AG10803 (cell line): ENCODE measurements around the gene TSPAN2.

Experiments
- DNase-seq: peaks from one replicate; pipeline ENCODE4 v3.0.0; 2010; ENCODE audit warnings: low read depth
- H3K4me3 ChIP-seq: 2 replicates; pipeline ENCODE4 v1.5.1; 2011; ENCODE audit warnings: mild to moderate bottlenecking, low read length, control low read depth
- TF ChIP-seq, protein P1 (sequence below): conservative IDR thresholded peaks from 2 replicates; pipeline ENCODE4 v1.5.1; 2011; ENCODE audit warnings: mild to moderate bottlenecking, low read length, control low read depth, inconsistent platforms

The TSPAN2 gene

DNA sequence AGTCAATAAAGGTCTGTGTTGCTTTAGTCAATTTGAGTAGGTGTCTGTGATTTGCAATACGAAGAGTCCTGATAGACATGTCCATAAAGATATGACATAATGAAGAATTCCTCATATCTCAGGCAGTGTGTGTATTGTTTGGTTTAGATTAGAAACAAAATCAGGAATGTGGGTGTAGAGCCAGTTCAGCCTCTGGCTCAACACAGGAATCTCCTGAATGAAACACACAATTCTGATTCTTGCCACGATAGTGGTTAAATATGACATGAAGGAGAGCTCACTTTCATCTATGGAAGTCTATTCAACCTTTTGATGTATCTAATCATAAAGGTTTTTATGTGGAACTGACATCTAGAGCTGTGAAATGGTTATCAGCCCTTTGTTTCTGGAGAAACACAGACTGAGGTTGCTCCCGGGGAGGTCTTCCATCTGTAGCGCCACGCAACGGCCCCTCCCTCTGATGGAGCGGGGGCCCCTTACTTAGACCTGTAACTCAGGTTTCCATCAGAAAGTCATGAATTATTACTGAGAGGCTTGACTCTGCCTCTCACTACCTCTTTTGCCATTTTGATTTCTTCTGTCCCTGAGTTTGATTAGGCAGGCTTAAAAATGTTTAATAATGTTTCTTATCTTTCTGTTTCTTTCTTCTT is 19.5 kb downstream of the TSPAN2 start:
- TF ChIP-seq, protein P1, sequence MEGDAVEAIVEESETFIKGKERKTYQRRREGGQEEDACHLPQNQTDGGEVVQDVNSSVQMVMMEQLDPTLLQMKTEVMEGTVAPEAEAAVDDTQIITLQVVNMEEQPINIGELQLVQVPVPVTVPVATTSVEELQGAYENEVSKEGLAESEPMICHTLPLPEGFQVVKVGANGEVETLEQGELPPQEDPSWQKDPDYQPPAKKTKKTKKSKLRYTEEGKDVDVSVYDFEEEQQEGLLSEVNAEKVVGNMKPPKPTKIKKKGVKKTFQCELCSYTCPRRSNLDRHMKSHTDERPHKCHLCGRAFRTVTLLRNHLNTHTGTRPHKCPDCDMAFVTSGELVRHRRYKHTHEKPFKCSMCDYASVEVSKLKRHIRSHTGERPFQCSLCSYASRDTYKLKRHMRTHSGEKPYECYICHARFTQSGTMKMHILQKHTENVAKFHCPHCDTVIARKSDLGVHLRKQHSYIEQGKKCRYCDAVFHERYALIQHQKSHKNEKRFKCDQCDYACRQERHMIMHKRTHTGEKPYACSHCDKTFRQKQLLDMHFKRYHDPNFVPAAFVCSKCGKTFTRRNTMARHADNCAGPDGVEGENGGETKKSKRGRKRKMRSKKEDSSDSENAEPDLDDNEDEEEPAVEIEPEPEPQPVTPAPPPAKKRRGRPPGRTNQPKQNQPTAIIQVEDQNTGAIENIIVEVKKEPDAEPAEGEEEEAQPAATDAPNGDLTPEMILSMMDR = no peak
- DNase-seq = peak; percentile 53
- H3K4me3 ChIP-seq = no peak overlapping the region

DNA sequence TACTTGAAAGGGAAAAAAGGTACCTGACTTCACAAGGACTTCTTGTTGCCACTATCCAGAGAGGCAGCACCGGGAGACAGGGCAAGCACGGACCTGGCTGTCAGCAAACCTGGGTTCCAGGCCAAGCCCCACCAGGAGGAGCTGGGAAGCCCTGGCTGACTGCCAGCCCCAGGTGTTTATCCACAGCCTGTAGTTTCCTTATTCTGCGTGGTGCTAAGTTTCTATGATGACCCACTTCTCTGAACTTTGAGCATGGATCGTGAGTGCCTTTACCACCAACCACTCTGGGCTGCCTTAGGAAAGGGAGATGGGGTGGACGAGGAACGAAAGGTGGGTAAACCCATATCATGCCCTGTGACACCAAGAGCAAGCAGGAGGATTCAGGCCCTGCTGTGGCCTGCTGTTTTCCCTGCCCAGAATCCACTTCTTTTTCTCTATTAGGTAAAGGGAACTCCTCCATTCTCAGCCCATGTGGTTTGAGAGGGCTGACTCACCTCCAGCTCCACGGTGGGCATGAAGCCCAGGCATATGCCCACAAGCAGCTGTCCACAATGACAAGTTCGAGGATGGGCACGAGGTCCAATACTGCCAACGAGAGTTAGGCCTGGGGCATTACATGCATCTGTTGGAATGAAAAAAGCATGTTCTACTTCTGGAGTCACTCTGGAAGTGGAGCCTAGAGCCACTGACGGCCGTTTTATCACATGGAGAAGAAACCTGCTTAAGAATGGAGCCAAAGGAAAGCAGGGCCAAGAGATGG is 20.3 kb downstream of the TSPAN2 start:
- peak; percentile 79 for DNase-seq

DNA sequence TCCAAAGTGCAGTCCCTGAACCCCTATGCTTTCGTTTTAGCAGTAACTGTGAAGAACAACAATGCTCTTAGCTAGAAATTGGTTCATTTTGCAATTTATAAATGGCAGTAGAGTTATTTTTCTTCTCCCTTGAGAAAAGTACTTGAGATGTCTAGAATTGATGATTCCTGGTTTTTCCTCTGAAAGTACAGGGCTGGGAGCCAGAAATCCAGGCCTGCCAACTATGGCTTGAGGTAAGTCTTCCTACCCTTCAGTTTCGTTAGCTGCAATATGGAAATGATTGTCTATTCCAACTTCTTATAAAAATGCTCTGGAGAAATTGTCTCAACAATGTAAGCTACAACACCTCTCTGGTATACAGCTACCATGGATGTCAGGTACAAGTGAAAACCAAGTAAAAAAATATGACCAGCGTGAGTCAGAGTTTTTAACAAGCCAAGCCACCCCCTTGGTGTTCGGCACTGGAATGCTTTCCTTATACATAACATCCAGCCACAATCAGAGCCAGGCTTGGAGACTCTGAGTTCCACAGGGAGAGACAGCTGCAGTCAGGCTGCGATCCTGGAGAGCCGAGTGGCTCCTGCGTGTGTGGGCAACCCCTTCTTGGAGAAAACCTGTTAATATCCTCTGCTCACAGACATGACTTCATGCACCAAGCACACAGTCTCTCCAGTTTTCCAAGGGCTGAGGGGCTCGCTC is 22.0 kb downstream of the TSPAN2 start:
- TF ChIP-seq, protein P1 = no peak
- peak; percentile 81 for DNase-seq
- H3K4me3 ChIP-seq = no peak overlapping the region

More for the DNA sequence above, 20.3 kb downstream of the TSPAN2 start:
- no peak overlapping the region for H3K4me3 ChIP-seq
- TF ChIP-seq, protein P1 = no peak

DNA sequence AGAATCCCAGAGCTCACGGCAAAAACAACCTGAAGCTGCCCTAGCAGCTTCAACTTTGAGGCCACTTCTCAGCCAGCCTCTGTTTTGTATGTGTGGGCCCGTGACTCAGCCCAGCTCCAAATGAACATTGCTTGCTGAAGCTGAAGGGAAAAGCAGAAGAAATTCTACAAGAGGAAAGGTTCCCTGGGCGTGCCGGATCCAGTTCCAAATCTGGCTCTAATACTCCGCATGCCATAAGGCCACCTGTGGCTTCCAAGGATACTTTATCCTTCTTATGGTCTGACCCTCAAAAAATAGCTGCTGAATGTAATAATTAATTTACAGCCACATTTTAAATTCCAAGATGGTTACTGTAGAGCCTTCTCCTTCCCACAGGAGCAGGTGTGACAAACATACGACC is 24.3 kb downstream of the TSPAN2 start:
- no peak for DNase-seq
- TF ChIP-seq, protein P1 = no peak
- no peak overlapping the region for H3K4me3 ChIP-seq

DNA sequence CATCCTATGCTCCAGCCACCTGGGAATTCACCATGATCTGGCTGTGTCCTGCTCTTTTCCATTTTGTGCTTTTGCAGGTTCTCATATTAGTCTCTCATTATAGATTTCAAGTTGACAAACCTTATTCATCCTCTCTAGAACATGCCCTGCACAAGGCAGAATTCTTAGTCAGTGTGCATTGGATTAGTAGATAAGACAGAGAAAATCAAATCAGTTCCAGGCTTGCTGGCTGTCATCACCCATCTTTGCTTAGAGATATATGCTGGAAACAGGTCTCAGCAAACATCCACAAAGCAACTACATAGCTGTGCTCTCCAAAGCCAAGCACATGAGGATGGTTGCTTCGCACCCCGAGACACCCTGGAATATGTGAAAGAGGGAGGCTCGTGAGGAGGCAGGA is 24.8 kb downstream of the TSPAN2 start:
- TF ChIP-seq, protein P1 = no peak

GRCh38 chr1:115063228-115063901 is 25.9 kb downstream of the TSPAN2 start:
- no peak overlapping the region for H3K4me3 ChIP-seq
- no peak for DNase-seq
- TF ChIP-seq, protein P1 = no peak

More for the DNA sequence above, 24.8 kb downstream of the TSPAN2 start:
- DNase-seq = no peak
- no peak overlapping the region for H3K4me3 ChIP-seq
